Astrocyte (in vitro differentiated cells and primary cell): Measurements from ENCODE around the gene POLR2L. TPM values are rescaled to one million over a fixed set of nuclear protein-coding genes. Genes with fewer than 3 reads are reported as not detected.

Experiments
- DNase-seq: peaks from one replicate; pipeline ENCODE4 v3.0.0-alpha.2; 2010; ENCODE audit warnings: low read depth
- FAIRE-seq: peaks from 2 replicates; lab custom pipeline; 2011; peaks lifted over from hg19 to GRCh38; lab: Jason Lieb, UNC
- H2AFZ ChIP-seq: 2 replicates; pipeline ENCODE4 v1.6.0; 2012; ENCODE audit warnings: low read depth, low read length, inconsistent platforms
- H3K27ac ChIP-seq: 2 replicates; pipeline ENCODE4 v1.5.1; 2011; ENCODE audit warnings: low read depth, low read length, inconsistent platforms
- H3K27me3 ChIP-seq: 2 replicates; pipeline ENCODE4 v1.6.0; 2011; ENCODE audit warnings: low read length, inconsistent platforms; ENCODE audit not compliant: insufficient read depth
- H3K36me3 ChIP-seq: 2 replicates; pipeline ENCODE4 v1.5.1; 2011; ENCODE audit warnings: low read length, inconsistent platforms; ENCODE audit not compliant: insufficient read depth
- H3K4me1 ChIP-seq: 2 replicates; pipeline ENCODE4 v1.5.1; 2011; ENCODE audit warnings: low read length, inconsistent platforms; ENCODE audit not compliant: insufficient read depth
- H3K4me2 ChIP-seq: 2 replicates; pipeline ENCODE4 v1.6.0; 2012; ENCODE audit warnings: low read length, inconsistent platforms
- H3K4me3 ChIP-seq: 2 replicates; pipeline ENCODE4 v1.5.1; 2011; ENCODE audit warnings: low read depth, mild to moderate bottlenecking, low read length, inconsistent platforms; ENCODE audit not compliant: insufficient read depth
- H3K79me2 ChIP-seq: 2 replicates; pipeline ENCODE4 v1.6.0; 2012; ENCODE audit warnings: mild to moderate bottlenecking, low read length, inconsistent platforms; ENCODE audit not compliant: insufficient read depth
- H3K9ac ChIP-seq: 2 replicates; pipeline ENCODE4 v1.6.0; 2012; ENCODE audit warnings: mild to moderate bottlenecking, low read length, inconsistent platforms
- H3K9me3 ChIP-seq: 2 replicates; pipeline ENCODE4 v1.5.1; 2012; ENCODE audit warnings: low read depth, mild to moderate bottlenecking, low read length, inconsistent platforms; ENCODE audit not compliant: insufficient read depth
- H4K20me1 ChIP-seq: 2 replicates; pipeline ENCODE4 v1.6.0; 2012; ENCODE audit warnings: low read length, inconsistent platforms; ENCODE audit not compliant: insufficient read depth
- H3K27ac Mint-ChIP-seq: one replicate; pipeline ENCODE4 v1.8.0; 2021; ENCODE audit warnings: mild to moderate bottlenecking, mixed read lengths; ENCODE audit not compliant: unreplicated experiment
- H3K27me3 Mint-ChIP-seq: one replicate; pipeline ENCODE4 v1.8.0; 2021; ENCODE audit warnings: low read depth, mixed read lengths; ENCODE audit not compliant: unreplicated experiment
- H3K36me3 Mint-ChIP-seq: one replicate; pipeline ENCODE4 v1.8.0; 2021; ENCODE audit warnings: low read depth, mixed read lengths; ENCODE audit not compliant: unreplicated experiment
- H3K4me1 Mint-ChIP-seq: one replicate; pipeline ENCODE4 v1.8.0; 2021; ENCODE audit warnings: low read depth, mixed read lengths; ENCODE audit not compliant: unreplicated experiment
- H3K4me3 Mint-ChIP-seq: one replicate; pipeline ENCODE4 v1.8.0; 2021; ENCODE audit warnings: mild to moderate bottlenecking, moderate library complexity, mixed read lengths; ENCODE audit not compliant: unreplicated experiment
- H3K9me3 Mint-ChIP-seq: one replicate; pipeline ENCODE4 v1.8.0; 2021; ENCODE audit warnings: mild to moderate bottlenecking, mixed read lengths; ENCODE audit not compliant: unreplicated experiment
- EZH2 ChIP-seq: IDR thresholded peaks from 2 replicates; pipeline ENCODE4 v1.6.1; 2012; ENCODE audit warnings: mild to moderate bottlenecking, low read length, inconsistent platforms; ENCODE audit not compliant: insufficient read depth
- total RNA-seq: library from RNA; stranded (reverse); gene quantifications from 2 replicates; pipeline ENCODE4 v1.2.1, GENCODE V29; 2021
- TF ChIP-seq, protein P1 (sequence below): IDR thresholded peaks from 2 replicates; pipeline ENCODE4 v1.5.1; 2011; ENCODE audit warnings: low read depth, mild to moderate bottlenecking, inconsistent platforms, low read length, moderate library complexity; ENCODE audit not compliant: insufficient read depth

POLR2L gene
- total RNA-seq, 1 donor from 2014 or later, result 212 TPM

DNA sequence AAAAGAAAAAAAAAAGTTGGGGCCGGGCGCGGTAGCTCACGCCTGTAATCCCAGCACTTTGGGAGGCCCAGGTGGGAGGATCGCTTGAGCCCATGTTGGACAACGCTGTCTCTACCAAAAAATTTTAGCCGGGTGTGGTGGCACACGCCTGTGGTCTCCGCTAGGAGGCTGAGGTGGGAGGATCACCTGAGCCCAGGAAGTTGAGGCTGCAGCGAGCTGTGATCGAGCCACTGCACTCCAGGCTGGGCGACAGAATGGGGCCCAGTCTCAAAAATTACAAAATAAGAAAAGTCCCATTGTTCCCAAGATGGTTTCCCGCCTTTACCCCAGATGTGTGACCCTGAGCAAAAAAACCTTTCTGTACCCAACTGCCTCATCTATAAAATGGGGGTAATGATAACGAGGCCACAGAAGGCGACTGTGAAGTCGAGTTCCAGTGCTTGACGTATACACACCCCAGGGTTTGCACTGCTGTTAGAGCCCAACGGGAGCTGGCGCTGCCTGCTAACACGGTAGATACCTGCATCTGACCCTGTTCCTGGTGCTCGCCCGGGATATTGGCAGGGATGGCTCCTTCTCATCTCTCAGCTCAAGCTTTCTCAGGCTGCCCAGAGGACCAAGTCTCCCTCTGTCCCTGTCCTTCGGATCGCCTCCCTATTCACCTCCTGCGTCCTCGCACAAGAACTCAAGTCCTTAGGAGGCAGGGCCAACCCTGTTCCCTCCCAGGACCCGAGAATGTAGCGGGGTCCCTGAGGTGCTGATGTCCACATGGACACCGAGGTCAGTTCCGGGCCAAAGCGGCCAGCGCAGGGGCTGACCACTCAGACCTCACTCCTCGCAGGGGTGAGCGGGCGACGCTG is 33.7 kb downstream of the POLR2L start:
- Histone ChIP-seq H2AFZ (peak overlapping the region; percentile 93), H3K9me3 (no peaks in the 10 kb centered on the region), H4K20me1 (peaks cover 37% of the 10 kb centered on the region), H3K4me3 (peak overlapping the region; percentile 87), H3K4me1 (peaks cover 34% of the 10 kb centered on the region), H3K4me2 (peak overlapping the region; percentile 92), H3K79me2 (peaks cover 67% of the 10 kb centered on the region), H3K27me3 (no peaks in the 10 kb centered on the region), H3K27ac (peak overlapping the region; percentile 99), H3K36me3 (peaks cover 23% of the 10 kb centered on the region), H3K9ac (peak overlapping the region; percentile 94)
- Mint-ChIP-seq H3K9me3 (no peaks in the 10 kb centered on the region), H3K36me3 (peaks cover 14% of the 10 kb centered on the region), H3K4me3 (peak overlapping the region; percentile 95), H3K27me3 (no peaks in the 10 kb centered on the region), H3K4me1 (peaks cover 18% of the 10 kb centered on the region), H3K27ac (peak overlapping the region; percentile 99)
- TF ChIP-seq, protein P1, sequence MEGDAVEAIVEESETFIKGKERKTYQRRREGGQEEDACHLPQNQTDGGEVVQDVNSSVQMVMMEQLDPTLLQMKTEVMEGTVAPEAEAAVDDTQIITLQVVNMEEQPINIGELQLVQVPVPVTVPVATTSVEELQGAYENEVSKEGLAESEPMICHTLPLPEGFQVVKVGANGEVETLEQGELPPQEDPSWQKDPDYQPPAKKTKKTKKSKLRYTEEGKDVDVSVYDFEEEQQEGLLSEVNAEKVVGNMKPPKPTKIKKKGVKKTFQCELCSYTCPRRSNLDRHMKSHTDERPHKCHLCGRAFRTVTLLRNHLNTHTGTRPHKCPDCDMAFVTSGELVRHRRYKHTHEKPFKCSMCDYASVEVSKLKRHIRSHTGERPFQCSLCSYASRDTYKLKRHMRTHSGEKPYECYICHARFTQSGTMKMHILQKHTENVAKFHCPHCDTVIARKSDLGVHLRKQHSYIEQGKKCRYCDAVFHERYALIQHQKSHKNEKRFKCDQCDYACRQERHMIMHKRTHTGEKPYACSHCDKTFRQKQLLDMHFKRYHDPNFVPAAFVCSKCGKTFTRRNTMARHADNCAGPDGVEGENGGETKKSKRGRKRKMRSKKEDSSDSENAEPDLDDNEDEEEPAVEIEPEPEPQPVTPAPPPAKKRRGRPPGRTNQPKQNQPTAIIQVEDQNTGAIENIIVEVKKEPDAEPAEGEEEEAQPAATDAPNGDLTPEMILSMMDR, result no peak
- no peak for TF ChIP-seq EZH2
- FAIRE-seq, result no peak
- no peak for DNase-seq

DNA sequence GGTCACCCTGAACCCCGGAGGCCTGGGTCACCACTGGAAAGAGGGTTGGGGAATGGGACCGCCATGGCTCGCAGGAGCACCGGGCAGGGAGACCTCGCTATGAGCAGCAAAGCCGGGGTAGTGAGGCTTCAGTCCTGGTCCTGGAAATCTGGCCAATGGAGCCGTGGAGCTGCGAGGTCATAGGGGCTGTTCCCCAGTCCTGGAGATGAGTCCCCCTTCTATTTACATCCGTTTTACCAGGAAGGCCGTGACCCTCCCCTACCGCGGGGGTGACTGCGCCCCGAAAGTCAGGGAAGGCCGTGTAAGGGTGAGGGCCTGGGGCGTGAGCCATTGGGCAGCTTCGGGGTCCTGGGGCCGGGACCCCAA is 37.7 kb downstream of the POLR2L start:
- peak overlapping the region; percentile 57 for H3K4me3 ChIP-seq
- Mint-ChIP-seq H3K27ac (no peak overlapping the region), H3K4me3 (peak overlapping the region; percentile 79), H3K4me1 (no peaks in the 10 kb centered on the region), H3K9me3 (no peaks in the 10 kb centered on the region), H3K36me3 (no peaks in the 10 kb centered on the region), H3K27me3 (no peaks in the 10 kb centered on the region)
- peak overlapping the region; percentile 71 for H3K9ac ChIP-seq
- H4K20me1 ChIP-seq, result peaks cover 14% of the 10 kb centered on the region
- peak overlapping the region; percentile 93 for H3K4me2 ChIP-seq
- H3K9me3 ChIP-seq, result no peaks in the 10 kb centered on the region
- H3K4me1 ChIP-seq, result peaks cover 26% of the 10 kb centered on the region
- H2AFZ ChIP-seq, result peak overlapping the region; percentile 2
- peak overlapping the region; percentile 6 for H3K27ac ChIP-seq
- no peak for FAIRE-seq
- no peaks in the 10 kb centered on the region for H3K27me3 ChIP-seq
- H3K79me2 ChIP-seq, result peaks cover 39% of the 10 kb centered on the region
- no peaks in the 10 kb centered on the region for H3K36me3 ChIP-seq
- DNase-seq, result no peak
- TF ChIP-seq EZH2, result no peak
- TF ChIP-seq, protein P1, result no peak
